ENCODE results near the gene RENBP. TPM values are rescaled to one million over a fixed set of nuclear protein-coding genes. Genes with fewer than 3 reads are reported as not detected.
A peak's percentile ranks its signal among the peaks of the same experiment; 100 is the strongest.

RENBP gene
- total RNA-seq, 2 experiments from 2014 or later, result 2.8 to 6.2 TPM

DNA sequence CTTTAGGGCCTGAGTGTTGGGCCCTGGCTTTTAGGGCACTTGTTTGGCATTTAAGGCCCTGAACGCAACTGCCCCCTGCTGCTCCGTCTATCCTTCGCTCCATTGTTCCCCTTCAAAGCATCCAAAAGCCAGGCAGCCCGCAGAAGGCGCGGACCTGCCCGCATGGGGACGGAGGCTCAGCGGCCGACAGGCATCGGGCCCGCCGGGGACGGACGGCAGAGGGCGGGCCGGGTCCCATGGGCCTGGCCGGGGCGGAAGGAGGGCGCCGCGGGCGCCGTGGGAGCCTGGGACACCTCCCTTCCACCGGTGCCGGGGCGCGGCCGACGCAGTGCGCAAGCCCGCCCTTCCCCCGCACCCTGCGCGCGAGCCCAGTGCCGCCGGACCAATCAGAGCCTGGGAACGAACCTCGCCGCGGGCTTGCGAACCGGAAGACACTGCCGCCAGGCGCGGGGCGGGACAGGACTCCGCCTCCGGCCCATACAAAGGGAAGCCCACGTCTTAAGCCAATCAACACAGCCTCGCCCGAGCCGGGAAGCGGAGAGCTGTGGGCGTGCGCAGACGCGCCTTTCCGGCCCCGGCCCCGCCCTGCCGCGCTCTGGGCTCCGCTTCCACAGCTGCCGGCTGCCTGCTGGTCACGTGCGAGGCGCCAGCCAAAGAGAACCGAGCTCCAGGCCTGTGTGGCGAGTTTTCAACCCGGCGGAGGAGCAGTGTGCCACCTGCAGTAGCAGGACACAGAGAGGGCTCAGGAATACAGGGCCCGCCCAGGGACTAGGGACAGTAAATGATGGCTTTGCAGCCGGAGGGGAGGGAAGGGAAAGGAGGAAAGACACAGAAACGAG lies 16.3 kb downstream of the RENBP start:
- H3K9me2 ChIP-seq (ENCODE audit: insufficient read depth, low read length), result no peaks in the 10 kb centered on the region
- intact Hi-C loops (cut with micrococcal nuclease; ENCODE audit: unreplicated experiment), result loop anchor here (1.0 to 10.0 kb wide), 3 partner anchors 43 to 447 kb away; partner anchors contain the start of genes EMD, FLNA, HCFC1 and IRAK1
- H3K27ac ChIP-seq (ENCODE audit: low read depth, low read length, poor library complexity, severe bottlenecking), result peak overlapping the region; percentile 100
- ChIA-PET CTCF (ENCODE audit: unreplicated experiment) (interaction anchor here (0.6 to 0.9 kb wide), 2 partner anchors 40 to 615 kb away, joined by 3 to 5 read pairs; no protein-coding TSS in a partner anchor), POLR2A (interaction anchor here (0.7 to 2.0 kb wide), 8 partner anchors 11 to 92 kb away, joined by 3 to 8 read pairs (median 4); partner anchors contain the start of gene HCFC1)
- peak overlapping the region; percentile 99 for H3K4me3 ChIP-seq (ENCODE audit: low read depth, low read length, poor library complexity, severe bottlenecking)
- H3K36me3 ChIP-seq (ENCODE audit: insufficient read depth, low read length), result peaks cover 40% of the 10 kb centered on the region
- peak; percentile 96 for DNase-seq (ENCODE audit: low spot score)
- H3K9me3 ChIP-seq (ENCODE audit: low read length), result no peaks in the 10 kb centered on the region
- H2AFZ ChIP-seq (ENCODE audit: low read length), result no peak overlapping the region
- BruUV-seq (replicated peaks), result no TSS peak
- peaks cover 29% of the 10 kb centered on the region; the same call in 1 of the 2 replicates for H3K79me2 ChIP-seq (ENCODE audit: insufficient read depth, low read depth, low read length)
- no peaks in the 10 kb centered on the region for H4K20me1 ChIP-seq (ENCODE audit: insufficient read depth, low read length)
- peak overlapping the region; percentile 100 for H3K4me2 ChIP-seq (ENCODE audit: low read length)
- TF ChIP-seq, protein P1, sequence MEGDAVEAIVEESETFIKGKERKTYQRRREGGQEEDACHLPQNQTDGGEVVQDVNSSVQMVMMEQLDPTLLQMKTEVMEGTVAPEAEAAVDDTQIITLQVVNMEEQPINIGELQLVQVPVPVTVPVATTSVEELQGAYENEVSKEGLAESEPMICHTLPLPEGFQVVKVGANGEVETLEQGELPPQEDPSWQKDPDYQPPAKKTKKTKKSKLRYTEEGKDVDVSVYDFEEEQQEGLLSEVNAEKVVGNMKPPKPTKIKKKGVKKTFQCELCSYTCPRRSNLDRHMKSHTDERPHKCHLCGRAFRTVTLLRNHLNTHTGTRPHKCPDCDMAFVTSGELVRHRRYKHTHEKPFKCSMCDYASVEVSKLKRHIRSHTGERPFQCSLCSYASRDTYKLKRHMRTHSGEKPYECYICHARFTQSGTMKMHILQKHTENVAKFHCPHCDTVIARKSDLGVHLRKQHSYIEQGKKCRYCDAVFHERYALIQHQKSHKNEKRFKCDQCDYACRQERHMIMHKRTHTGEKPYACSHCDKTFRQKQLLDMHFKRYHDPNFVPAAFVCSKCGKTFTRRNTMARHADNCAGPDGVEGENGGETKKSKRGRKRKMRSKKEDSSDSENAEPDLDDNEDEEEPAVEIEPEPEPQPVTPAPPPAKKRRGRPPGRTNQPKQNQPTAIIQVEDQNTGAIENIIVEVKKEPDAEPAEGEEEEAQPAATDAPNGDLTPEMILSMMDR (conservative IDR thresholded peaks at IDR 0.05; ENCODE audit: low read length), result no peak
- TF ChIP-seq EZH2phosphoT487 (IDR thresholded peaks at IDR 0.05; ENCODE audit: borderline replicate concordance, low read depth, low read length), result no peak
- H3K4me1 ChIP-seq (ENCODE audit: insufficient read depth, low read length, poor library complexity, severe bottlenecking), result peaks cover 42% of the 10 kb centered on the region

DNA sequence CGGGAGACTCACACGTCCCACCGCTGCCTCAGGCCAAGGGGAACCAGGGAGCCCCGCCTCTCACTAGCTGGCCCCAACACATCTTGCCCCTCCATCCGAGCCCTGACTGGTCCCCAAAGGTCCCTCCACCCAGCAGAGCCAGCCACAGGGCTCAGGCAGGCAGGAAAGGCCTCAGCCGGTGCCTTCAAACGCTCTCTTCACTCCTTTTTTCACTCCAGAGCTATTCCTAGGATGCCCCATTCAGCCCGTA lies 16.8 kb downstream of the RENBP start:
- peak overlapping the region; percentile 100 for H3K27ac ChIP-seq (ENCODE audit: low read depth, low read length, poor library complexity, severe bottlenecking)
- no peaks in the 10 kb centered on the region for H4K20me1 ChIP-seq (ENCODE audit: insufficient read depth, low read length)
- peaks cover 30% of the 10 kb centered on the region; the same call in 1 of the 2 replicates for H3K79me2 ChIP-seq (ENCODE audit: insufficient read depth, low read depth, low read length)
- H3K9me2 ChIP-seq (ENCODE audit: insufficient read depth, low read length), result no peaks in the 10 kb centered on the region
- peaks cover 39% of the 10 kb centered on the region for H3K36me3 ChIP-seq (ENCODE audit: insufficient read depth, low read length)
- no TSS peak for BruUV-seq (replicated peaks)
- peak overlapping the region; percentile 99 for H3K4me3 ChIP-seq (ENCODE audit: low read depth, low read length, poor library complexity, severe bottlenecking)
- intact Hi-C loops (cut with micrococcal nuclease; ENCODE audit: unreplicated experiment), result loop anchor here (10.0 kb wide), 1 partner anchor 447 kb away; the partner anchor contains the start of genes EMD and FLNA
- TF ChIP-seq, protein P1 (conservative IDR thresholded peaks at IDR 0.05; ENCODE audit: low read length), result no peak
- no peak for TF ChIP-seq EZH2phosphoT487 (IDR thresholded peaks at IDR 0.05; ENCODE audit: borderline replicate concordance, low read depth, low read length)
- no peak overlapping the region for H2AFZ ChIP-seq (ENCODE audit: low read length)
- ChIA-PET CTCF (ENCODE audit: unreplicated experiment) (no interaction called here), POLR2A (interaction anchor here (1.6 to 1.7 kb wide), 4 partner anchors 39 to 46 kb away, joined by 3 to 6 read pairs (median 5); partner anchors contain the start of gene HCFC1)
- H3K4me1 ChIP-seq (ENCODE audit: insufficient read depth, low read length, poor library complexity, severe bottlenecking), result peaks cover 44% of the 10 kb centered on the region
- peak overlapping the region; percentile 100 for H3K4me2 ChIP-seq (ENCODE audit: low read length)
- DNase-seq (ENCODE audit: low spot score), result no peak
- no peaks in the 10 kb centered on the region for H3K9me3 ChIP-seq (ENCODE audit: low read length)
